HepG2 (cell line): ENCODE results near the gene CD300A. TPM values are rescaled to one million over a fixed set of nuclear protein-coding genes. Genes with fewer than 3 reads are reported as not detected.
A peak's percentile ranks its signal among the peaks of the same experiment; 100 is the strongest.

ENCODE experiments used
- ARID4A ChIP-seq: sonication (generic); formaldehyde crosslinking; IDR thresholded peaks from 2 replicates; pipeline ENCODE4 v1.5.0; 2020; ENCODE audit warnings: mild to moderate bottlenecking, missing genetic modification reagents, borderline replicate concordance
- BRD4 ChIP-seq: sonication (generic); formaldehyde crosslinking; IDR thresholded peaks from 2 replicates; pipeline ENCODE4 v1.4.0; 2020; ENCODE audit warnings: missing genetic modification reagents
- DMAP1 ChIP-seq: IDR thresholded peaks from 2 replicates; pipeline ENCODE4 v1.6.1; 2016
- DNMT3B ChIP-seq: conservative IDR thresholded peaks from 2 replicates; pipeline ENCODE4 v1.6.1; 2016; ENCODE audit warnings: missing biosample characterization, control low read depth
- HNRNPLL ChIP-seq: fragments of 200-400 bp; formaldehyde crosslinking; IDR thresholded peaks from 2 replicates; pipeline ENCODE4 v1.6.1; 2017; ENCODE audit warnings: mild to moderate bottlenecking, low read depth, low read length; ENCODE audit not compliant: poor library complexity, severe bottlenecking
- NFYC ChIP-seq: IDR thresholded peaks from 2 replicates; pipeline ENCODE4 v1.6.1; 2016; ENCODE audit warnings: missing genetic modification reagents, missing compliant biosample characterization
- NONO ChIP-seq, 2 experiments: fragments of 450-650 bp in 1 of 2; sonication (generic) in 1 of 2; formaldehyde crosslinking in 1 of 2; IDR thresholded peaks in 1 of 2; conservative IDR thresholded peaks in 1 of 2; 2 replicates each; pipeline versions ENCODE4 v1.6.1 to v1.8.0; 2017 to 2022; ENCODE audit warnings: mild to moderate bottlenecking in 1 of 2, missing genetic modification reagents in 1 of 2, moderate library complexity in 1 of 2
- TRIM22 ChIP-seq: fragments of 450-650 bp; IDR thresholded peaks from 2 replicates; pipeline ENCODE4 v1.6.1; 2017
- XBP1 ChIP-seq: sonication (generic); formaldehyde crosslinking; IDR thresholded peaks from 2 replicates; pipeline ENCODE4 v1.5.0; 2020; ENCODE audit warnings: missing genetic modification reagents
- ZNF136 ChIP-seq: sonication (generic); formaldehyde crosslinking; IDR thresholded peaks from 2 replicates; pipeline ENCODE4 v1.8.1; 2022; ENCODE audit warnings: low read depth, mild to moderate bottlenecking, moderate library complexity, missing genetic modification reagents
- ZNF143 ChIP-seq: sonication (generic); formaldehyde crosslinking; IDR thresholded peaks from 2 replicates; pipeline ENCODE4 v1.4.0; 2020; ENCODE audit warnings: missing genetic modification reagents
- ZNF335 ChIP-seq: sonication (generic); formaldehyde crosslinking; IDR thresholded peaks from 2 replicates; pipeline ENCODE4 v1.4.0; 2020; ENCODE audit warnings: missing genetic modification reagents
- ZNF552 ChIP-seq: sonication (generic); formaldehyde crosslinking; IDR thresholded peaks from 2 replicates; pipeline ENCODE4 v1.9.0; 2022; ENCODE audit warnings: missing genetic modification reagents, mild to moderate bottlenecking, borderline replicate concordance
- polyA plus RNA-seq, 8 experiments: library from polyadenylated mRNA; depleted of rRNA in 3 of 8; stranded (reverse) in 7 of 8; unstranded in 1 of 8; fragments of >200 nt; fragmentation: Illumina TruSeq in 4 of 8; extraction: Trizol in 4 of 8; gene quantifications; 2 replicates each; pipeline versions ENCODE4 v1.2.1 to v1.2.3, GENCODE V29; 2011 to 2016; ENCODE audit warnings: low read depth in 4 of 8, missing spikeins in 1 of 8, mixed read lengths in 1 of 8; ENCODE audit not compliant: insufficient read depth in 1 of 8
- total RNA-seq, 5 experiments: library from RNA; depleted of rRNA; stranded (reverse); fragments of >200 nt; fragmentation: Illumina TruSeq; extraction: Trizol; gene quantifications; 2 replicates each; pipeline ENCODE4 v1.2.3, GENCODE V29; 2016; ENCODE audit warnings: low read depth in 1 of 5
- TF ChIP-seq, protein P1 (sequence below): sonication (generic); formaldehyde crosslinking; IDR thresholded peaks from 2 replicates; pipeline ENCODE4 v1.4.0; 2020; ENCODE audit warnings: missing genetic modification reagents, borderline replicate concordance
- TF ChIP-seq, protein P2 (sequence below): sonication (generic); formaldehyde crosslinking; IDR thresholded peaks from 2 replicates; pipeline ENCODE4 v1.4.0; 2020; ENCODE audit warnings: mild to moderate bottlenecking, missing genetic modification reagents

The CD300A gene
- total and polyA plus RNA-seq, 2 of the 13 experiments (the other 11 are each of a cell fraction or from before 2014, with no cell fraction given), result not detected

DNA sequence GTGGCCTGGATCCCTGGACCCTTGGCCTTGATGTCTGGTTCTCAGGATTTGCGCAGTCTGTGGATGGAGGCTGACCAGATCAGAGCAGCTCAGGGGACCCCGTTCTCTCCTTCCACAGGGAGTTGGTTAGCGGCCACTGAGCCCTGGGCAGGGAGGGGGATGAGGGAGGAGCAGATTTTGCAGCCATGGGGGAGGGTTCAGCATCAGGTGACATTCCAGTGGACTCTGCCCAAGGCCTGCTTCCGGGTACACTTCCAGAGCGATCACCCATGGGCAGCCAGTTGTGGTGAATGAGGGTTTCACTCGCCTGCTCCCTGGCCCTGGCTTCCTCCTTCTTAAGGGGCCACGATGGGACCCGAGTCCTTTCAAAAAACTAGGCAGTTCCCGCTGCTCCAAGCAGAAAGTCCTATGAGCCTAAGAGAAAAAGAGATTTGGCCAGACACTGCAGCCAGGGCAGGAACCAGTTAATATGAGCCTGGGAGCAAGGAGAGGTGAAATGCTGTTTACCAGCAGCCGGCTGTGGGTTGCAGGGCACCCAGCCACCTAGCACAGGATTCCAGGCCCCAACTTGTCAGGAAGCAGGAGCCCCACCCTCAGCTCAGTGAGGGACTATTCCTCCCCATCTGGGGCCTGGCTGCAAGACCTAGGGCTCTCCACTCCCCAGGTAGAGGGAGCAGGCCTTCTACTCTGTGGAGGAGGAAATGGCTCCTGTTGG lies 39.2 kb upstream of the CD300A start (continued):
- TF ChIP-seq, protein P1, sequence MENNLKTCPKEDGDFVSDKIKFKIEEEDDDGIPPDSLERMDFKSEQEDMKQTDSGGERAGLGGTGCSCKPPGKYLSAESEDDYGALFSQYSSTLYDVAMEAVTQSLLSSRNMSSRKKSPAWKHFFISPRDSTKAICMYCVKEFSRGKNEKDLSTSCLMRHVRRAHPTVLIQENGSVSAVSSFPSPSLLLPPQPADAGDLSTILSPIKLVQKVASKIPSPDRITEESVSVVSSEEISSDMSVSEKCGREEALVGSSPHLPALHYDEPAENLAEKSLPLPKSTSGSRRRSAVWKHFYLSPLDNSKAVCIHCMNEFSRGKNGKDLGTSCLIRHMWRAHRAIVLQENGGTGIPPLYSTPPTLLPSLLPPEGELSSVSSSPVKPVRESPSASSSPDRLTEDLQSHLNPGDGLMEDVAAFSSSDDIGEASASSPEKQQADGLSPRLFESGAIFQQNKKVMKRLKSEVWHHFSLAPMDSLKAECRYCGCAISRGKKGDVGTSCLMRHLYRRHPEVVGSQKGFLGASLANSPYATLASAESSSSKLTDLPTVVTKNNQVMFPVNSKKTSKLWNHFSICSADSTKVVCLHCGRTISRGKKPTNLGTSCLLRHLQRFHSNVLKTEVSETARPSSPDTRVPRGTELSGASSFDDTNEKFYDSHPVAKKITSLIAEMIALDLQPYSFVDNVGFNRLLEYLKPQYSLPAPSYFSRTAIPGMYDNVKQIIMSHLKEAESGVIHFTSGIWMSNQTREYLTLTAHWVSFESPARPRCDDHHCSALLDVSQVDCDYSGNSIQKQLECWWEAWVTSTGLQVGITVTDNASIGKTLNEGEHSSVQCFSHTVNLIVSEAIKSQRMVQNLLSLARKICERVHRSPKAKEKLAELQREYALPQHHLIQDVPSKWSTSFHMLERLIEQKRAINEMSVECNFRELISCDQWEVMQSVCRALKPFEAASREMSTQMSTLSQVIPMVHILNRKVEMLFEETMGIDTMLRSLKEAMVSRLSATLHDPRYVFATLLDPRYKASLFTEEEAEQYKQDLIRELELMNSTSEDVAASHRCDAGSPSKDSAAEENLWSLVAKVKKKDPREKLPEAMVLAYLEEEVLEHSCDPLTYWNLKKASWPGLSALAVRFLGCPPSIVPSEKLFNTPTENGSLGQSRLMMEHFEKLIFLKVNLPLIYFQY (CRISPR knock-in tag), result peak; percentile 72; the same call in 1 of the 2 replicates
- no peak for TF ChIP-seq TRIM22
- 0 out of 2 replicates have a peak, but pooled peaks have one; percentile 29 for TF ChIP-seq XBP1 (CRISPR knock-in tag)
- peak; percentile 85 for TF ChIP-seq ARID4A
- TF ChIP-seq ZNF143 (CRISPR knock-in tag), result no peak; the same call in 1 of the 2 replicates
- TF ChIP-seq ZNF335 (CRISPR knock-in tag), result peak; percentile 83
- no peak for TF ChIP-seq NFYC
- TF ChIP-seq DMAP1 (CRISPR knock-in tag), result peak; percentile 81
- TF ChIP-seq NONO (IDR thresholded peaks at IDR 0.05), result no peak
- TF ChIP-seq NONO (CRISPR knock-in tag; conservative IDR thresholded peaks at IDR 0.05), result 0 out of 2 replicates have a peak, but pooled peaks have one; percentile 90
- TF ChIP-seq ZNF136 (CRISPR knock-in tag), result no peak; the same call in 1 of the 2 replicates
- TF ChIP-seq, protein P2, sequence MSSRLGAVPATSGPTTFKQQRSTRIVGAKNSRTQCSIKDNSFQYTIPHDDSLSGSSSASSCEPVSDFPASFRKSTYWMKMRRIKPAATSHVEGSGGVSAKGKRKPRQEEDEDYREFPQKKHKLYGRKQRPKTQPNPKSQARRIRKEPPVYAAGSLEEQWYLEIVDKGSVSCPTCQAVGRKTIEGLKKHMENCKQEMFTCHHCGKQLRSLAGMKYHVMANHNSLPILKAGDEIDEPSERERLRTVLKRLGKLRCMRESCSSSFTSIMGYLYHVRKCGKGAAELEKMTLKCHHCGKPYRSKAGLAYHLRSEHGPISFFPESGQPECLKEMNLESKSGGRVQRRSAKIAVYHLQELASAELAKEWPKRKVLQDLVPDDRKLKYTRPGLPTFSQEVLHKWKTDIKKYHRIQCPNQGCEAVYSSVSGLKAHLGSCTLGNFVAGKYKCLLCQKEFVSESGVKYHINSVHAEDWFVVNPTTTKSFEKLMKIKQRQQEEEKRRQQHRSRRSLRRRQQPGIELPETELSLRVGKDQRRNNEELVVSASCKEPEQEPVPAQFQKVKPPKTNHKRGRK (CRISPR knock-in tag), result no peak
- peak; percentile 28; the same call in 1 of the 2 replicates for TF ChIP-seq BRD4 (CRISPR knock-in tag)
- TF ChIP-seq DNMT3B, result no peak; the same call in 1 of the 2 replicates
- no peak for TF ChIP-seq HNRNPLL
- TF ChIP-seq ZNF552 (CRISPR knock-in tag), result no peak; the same call in 1 of the 2 replicates
